GM18502 (cell line): ENCODE measurements around the gene DCAF6.
"Not testable (repeated sequence)": the region's sequence is repeated elsewhere in the genome, so short reads cannot be mapped to it uniquely, and the experiment has no call there.

Experiments used
- ATAC-seq: cut with Tn5 transposase; IDR thresholded peaks from one replicate; pipeline ENCODE4 v1.9.1; 2021; ENCODE audit warnings: mild to moderate bottlenecking; ENCODE audit not compliant: unreplicated experiment, poor library complexity

The DCAF6 gene

GRCh38 chr1:167922611-167923074 lies 13.8 kb upstream of the DCAF6 start:
- no peak for ATAC-seq

GRCh38 chr1:167923324-167924056 lies 13.0 kb upstream of the DCAF6 start:
- ATAC-seq = no peak

GRCh38 chr1:167924102-167924501 lies 12.4 kb upstream of the DCAF6 start:
- no peak for ATAC-seq

DNA sequence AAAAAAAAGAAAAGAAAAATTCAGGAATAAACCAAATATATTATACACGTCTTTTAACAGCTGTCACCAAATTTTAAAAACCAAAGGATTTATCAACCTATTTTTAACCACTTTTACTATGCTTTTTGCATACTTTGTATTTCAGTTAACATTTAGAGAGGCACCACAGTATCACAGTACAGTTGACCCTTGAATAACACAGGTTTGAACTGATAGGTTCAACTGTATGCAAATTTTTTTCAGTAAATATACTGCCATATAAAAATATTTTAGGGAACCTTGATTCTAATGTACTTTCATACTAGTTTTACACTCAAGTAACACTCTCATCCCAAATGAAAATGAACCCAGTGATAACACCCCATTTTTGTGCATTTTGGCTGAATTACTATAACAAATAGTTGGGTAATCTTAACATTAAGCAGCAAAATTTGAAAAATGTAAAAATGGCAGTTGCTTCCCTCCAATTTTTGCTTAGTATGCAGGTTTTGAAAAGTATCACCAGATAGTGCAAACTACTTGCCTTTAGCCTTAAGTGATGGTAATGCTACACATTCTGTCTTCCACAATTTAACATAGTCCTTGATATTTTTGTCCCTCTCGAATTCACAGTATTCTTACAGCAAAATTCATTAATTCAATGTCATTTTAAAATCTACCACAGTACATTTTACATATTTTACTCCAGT lies 11.8 kb upstream of the DCAF6 start:
- ATAC-seq = no peak

- no peak for ATAC-seq
These were observed 9.9 kb upstream of the DCAF6 start for GRCh38 chr1:167926486-167926997.

DNA sequence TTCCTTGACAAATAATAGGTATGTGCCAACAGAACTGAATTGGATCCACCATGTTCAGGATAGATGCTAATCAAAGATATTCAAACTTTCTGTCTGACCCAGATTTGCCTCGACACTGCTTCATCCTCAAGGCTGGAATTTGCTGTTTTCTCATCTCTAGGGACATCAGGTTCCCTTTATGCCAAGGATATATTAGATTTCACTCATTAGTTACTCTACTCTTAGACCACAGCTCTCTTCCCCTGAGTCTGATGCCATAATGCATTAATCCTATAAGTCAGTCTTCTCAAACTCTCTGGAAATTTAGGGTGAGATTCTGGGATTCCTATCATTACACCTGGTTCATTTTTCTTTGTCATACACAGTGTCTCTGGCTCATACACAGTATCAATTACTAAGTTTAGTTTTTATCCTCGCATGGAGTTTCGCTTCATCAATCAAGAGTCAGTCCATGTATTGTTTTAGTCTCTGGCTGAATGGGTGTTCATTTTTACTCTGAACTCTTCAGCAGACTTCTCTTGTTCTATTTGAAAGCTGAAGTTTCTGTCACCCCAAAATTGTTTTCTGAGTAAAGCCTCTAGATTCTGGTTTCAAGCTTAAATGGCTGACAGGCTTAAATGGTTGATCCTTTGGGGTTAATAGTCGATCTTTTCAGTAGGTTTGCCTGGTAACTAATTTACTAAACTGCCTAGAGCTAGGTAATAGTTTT lies 9.3 kb upstream of the DCAF6 start:
- peak; percentile 54 for ATAC-seq

DNA sequence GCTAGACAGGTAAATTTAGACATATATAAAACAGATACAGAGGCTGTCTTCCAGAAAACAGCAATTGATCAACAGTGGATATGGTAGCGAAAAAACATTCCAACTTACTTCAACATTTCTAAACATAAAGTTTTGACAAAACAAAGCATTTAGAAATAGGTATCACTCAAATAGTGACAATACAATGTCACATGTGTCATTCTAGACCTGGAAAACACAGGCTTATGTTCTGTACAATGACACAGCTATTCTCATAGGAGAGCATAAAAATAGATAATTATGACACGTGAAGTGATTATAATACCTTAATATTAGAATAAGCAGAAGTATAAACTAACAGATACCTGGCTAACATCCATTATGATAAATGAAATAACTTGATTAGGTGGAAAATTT lies 8.0 kb upstream of the DCAF6 start:
- ATAC-seq = no peak

DNA sequence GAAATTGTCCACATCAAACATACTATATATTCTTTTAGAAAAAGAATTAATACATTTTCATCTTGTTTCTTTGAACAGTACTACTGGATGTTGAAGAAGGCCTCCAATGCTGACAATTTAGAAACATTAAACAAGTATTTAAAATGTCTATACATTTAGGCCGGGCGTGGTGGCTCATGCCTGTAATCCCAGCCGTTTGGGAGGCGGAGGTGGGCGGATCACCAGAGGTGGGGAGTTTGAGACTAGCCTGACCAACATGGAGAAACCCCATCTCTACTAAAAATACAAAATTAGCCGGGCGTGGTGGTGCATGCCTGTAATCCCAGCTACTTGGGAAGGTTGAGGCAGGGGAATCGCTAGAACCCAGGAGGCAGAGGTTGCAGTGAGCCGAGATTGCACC lies 7.6 kb upstream of the DCAF6 start:
- ATAC-seq = not testable (repeated sequence)

GRCh38 chr1:167929725-167930124 lies 6.8 kb upstream of the DCAF6 start:
- ATAC-seq = no peak

- no peak for ATAC-seq
These were observed 2.7 kb upstream of the DCAF6 start for GRCh38 chr1:167933788-167934187.

DNA sequence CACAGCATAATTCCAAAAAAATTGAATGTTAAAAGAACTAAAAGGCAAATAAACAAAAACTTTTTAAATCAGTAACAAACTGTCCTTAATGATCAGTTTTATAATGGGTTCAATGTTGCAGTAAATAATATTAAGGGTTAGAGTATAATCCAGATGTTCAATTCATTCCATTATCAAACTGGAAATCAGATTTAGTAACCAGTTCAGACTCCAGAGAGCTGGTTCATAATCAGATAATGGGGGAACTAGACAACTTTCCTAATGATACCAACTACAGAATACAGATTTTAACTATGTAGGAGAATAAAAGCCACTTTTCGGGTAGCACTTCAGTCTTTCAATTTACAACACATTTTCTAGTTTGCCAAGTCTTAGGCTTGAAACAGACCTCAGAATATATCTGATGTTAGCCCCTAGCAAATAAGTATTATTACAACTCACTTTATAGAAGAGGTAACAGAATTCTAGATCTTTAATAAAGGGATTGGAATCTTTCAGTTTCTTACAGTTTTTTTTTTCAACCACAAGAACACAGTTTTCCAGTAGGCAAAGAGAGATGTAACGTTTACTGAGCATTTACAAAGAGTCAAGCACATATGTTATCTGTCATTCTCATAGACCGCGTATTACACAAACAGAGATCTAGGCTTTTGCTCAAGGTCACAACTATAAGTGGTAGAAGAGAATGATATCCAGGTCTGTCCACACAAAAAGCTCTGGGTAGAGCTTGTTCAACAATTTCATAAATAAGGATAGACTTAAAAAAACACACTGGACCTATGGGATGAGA lies 1.9 kb upstream of the DCAF6 start:
- ATAC-seq = no peak

- ATAC-seq = peak; percentile 15
These were observed 1.0 kb upstream of the DCAF6 start for GRCh38 chr1:167935216-167936067.

- ATAC-seq = peak; percentile 10
These were observed 636 bp downstream of the DCAF6 start, which contains the start of gene MPC2 for GRCh38 chr1:167936930-167937708. TSS of gene MPC2 (minus strand) at chr1:167937072. CDS start at chr1:167935841, 1,231 bp downstream.

GRCh38 chr1:167937709-167938010 lies 1.2 kb downstream of the DCAF6 start:
- ATAC-seq = no peak

GRCh38 chr1:167938080-167938636 lies 1.7 kb downstream of the DCAF6 start:
- ATAC-seq = no peak

GRCh38 chr1:167940264-167940663 lies 3.8 kb downstream of the DCAF6 start:
- ATAC-seq = no peak

- no peak for ATAC-seq
These were observed 7.1 kb downstream of the DCAF6 start for GRCh38 chr1:167943541-167943940.

GRCh38 chr1:167947733-167948132 lies 11.2 kb downstream of the DCAF6 start:
- no peak for ATAC-seq
